SK-N-SH (cell line): ENCODE data around the gene SRSF2.
A peak's percentile ranks its signal among the peaks of the same experiment; 100 is the strongest.

ENCODE experiments used
- EP300 ChIP-seq, 2 experiments: IDR thresholded peaks; 2 replicates each; pipeline versions ENCODE4 v1.4.0 to v1.6.1; 2012; ENCODE audit warnings: borderline replicate concordance in 1 of 2, low read depth in 1 of 2, low read length in 1 of 2
- GABPA ChIP-seq: IDR thresholded peaks from 2 replicates; pipeline ENCODE4 v1.4.0; 2012; ENCODE audit warnings: low read depth, mild to moderate bottlenecking
- RAD21 ChIP-seq: IDR thresholded peaks from 2 replicates; pipeline ENCODE4 v1.6.1; 2012; ENCODE audit warnings: mild to moderate bottlenecking, low read length
- SMC3 ChIP-seq: IDR thresholded peaks from 2 replicates; pipeline ENCODE4 v1.6.1; 2012; ENCODE audit warnings: low read depth, low read length, improper control_type of control experiment
- TAF1 ChIP-seq: IDR thresholded peaks from 2 replicates; pipeline ENCODE4 v1.6.1; 2012; ENCODE audit warnings: low read depth, mild to moderate bottlenecking, low read length, moderate library complexity, borderline replicate concordance
- TF ChIP-seq, protein P1 (sequence below): fragments of 200-600 bp; sonication (generic); IDR thresholded peaks from 2 replicates; pipeline ENCODE4 v1.6.1; 2017; ENCODE audit warnings: antibody characterized with exemption, mild to moderate bottlenecking, moderate library complexity
- TF ChIP-seq, protein P2 (sequence below): IDR thresholded peaks from 2 replicates; pipeline ENCODE4 v1.4.0; 2012; ENCODE audit warnings: low read depth
- TF ChIP-seq, protein P3 (sequence below): fragments of 150-350 bp; IDR thresholded peaks from 2 replicates; pipeline ENCODE4 v1.6.1; 2017; ENCODE audit warnings: antibody characterized with exemption, low read length, low read depth, borderline replicate concordance

DNA sequence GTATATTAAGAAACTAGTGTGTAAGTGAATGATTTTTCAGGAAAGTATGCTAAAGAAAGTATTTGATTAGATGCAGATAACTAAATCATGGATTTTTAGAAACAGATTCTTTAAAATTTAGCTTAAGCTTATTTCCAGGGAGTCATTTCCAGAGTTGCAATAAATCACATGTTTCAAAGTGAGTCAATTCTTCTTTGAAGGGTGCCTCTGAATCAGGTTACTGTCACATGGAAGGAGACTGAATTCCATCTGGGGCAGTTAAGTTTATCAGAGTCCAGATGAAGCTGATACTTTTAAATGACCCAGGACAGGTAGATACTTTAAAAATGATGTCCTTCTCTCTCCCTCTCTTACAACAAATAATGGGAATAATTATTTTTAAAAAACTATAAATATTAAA is 5.8 kb upstream of the SRSF2 start:
- TF ChIP-seq EP300 (IDR thresholded peaks at IDR 0.05; ENCODE audit: borderline replicate concordance in 1 of 2, low read depth in 1 of 2, low read length in 1 of 2), result peak in 1 of 2 experiments; percentile 20; a peak in 1 of 4 replicates
- TF ChIP-seq, protein P1, sequence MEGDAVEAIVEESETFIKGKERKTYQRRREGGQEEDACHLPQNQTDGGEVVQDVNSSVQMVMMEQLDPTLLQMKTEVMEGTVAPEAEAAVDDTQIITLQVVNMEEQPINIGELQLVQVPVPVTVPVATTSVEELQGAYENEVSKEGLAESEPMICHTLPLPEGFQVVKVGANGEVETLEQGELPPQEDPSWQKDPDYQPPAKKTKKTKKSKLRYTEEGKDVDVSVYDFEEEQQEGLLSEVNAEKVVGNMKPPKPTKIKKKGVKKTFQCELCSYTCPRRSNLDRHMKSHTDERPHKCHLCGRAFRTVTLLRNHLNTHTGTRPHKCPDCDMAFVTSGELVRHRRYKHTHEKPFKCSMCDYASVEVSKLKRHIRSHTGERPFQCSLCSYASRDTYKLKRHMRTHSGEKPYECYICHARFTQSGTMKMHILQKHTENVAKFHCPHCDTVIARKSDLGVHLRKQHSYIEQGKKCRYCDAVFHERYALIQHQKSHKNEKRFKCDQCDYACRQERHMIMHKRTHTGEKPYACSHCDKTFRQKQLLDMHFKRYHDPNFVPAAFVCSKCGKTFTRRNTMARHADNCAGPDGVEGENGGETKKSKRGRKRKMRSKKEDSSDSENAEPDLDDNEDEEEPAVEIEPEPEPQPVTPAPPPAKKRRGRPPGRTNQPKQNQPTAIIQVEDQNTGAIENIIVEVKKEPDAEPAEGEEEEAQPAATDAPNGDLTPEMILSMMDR, result no peak
- TF ChIP-seq SMC3, result no peak
- TF ChIP-seq GABPA, result no peak
- TF ChIP-seq, protein P2, sequence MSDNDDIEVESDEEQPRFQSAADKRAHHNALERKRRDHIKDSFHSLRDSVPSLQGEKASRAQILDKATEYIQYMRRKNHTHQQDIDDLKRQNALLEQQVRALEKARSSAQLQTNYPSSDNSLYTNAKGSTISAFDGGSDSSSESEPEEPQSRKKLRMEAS, result peak; percentile 48; the same call in 1 of the 2 replicates
- TF ChIP-seq, protein P3, sequence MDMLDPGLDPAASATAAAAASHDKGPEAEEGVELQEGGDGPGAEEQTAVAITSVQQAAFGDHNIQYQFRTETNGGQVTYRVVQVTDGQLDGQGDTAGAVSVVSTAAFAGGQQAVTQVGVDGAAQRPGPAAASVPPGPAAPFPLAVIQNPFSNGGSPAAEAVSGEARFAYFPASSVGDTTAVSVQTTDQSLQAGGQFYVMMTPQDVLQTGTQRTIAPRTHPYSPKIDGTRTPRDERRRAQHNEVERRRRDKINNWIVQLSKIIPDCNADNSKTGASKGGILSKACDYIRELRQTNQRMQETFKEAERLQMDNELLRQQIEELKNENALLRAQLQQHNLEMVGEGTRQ, result no peak
- no peak for TF ChIP-seq TAF1
- TF ChIP-seq RAD21, result no peak
